HG03045 (cell line): ENCODE measurements around the gene VSTM5.
"Not testable (repeated sequence)": the region's sequence is repeated elsewhere in the genome, so short reads cannot be mapped to it uniquely, and the experiment has no call there.

ENCODE experiments used
- ATAC-seq: cut with Tn5 transposase; IDR thresholded peaks from one replicate; pipeline ENCODE4 v1.9.1; 2021; ENCODE audit warnings: mild to moderate bottlenecking, moderate library complexity; ENCODE audit not compliant: unreplicated experiment

Gene VSTM5

GRCh38 chr11:93850594-93851018, at the start of gene VSTM5:
TSS of gene VSTM5 (minus strand) at chr11:93850618. CDS start at chr11:93850502, 116 bp downstream.
- ATAC-seq = no peak

- ATAC-seq = no peak
Measured at GRCh38 chr11:93895106-93895862, 44.9 kb upstream of the VSTM5 start.

DNA sequence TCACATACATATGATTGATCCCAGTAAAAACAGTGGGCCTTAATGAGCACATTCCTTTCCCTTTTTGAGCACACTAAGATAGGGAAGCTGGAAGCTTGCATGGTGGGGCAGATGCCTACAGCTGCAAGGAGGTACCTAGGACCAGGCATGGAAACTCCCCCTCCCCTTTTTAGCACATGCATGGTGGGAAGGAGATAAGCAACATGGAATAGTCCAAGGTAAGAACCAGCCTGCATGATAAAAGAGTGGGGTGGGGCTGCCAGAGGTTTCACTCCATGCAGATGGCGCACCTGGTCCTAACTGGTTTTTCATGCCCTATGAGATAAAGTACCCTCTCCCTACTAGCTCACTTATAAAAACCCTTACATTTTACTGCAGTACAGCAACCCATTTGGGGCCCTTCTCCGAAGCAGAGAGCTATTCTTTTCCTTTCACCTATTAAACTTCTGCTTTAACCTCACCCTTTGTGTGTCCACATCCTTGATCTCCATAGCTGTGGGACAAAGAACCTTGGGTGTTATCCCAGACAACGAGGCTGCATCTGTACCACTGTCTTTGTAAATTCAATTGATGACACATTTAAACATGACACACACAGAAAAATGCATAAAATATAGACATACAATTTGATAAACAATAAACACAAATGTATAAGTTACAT, 40.1 kb upstream of the VSTM5 start:
- ATAC-seq = no peak

- ATAC-seq = no peak
Measured at GRCh38 chr11:93887111-93887510, 36.7 kb upstream of the VSTM5 start.

- ATAC-seq = not testable (repeated sequence)
Measured at GRCh38 chr11:93879114-93879513, 28.7 kb upstream of the VSTM5 start.

- no peak for ATAC-seq
Measured at GRCh38 chr11:93875637-93876036, 25.2 kb upstream of the VSTM5 start.

DNA sequence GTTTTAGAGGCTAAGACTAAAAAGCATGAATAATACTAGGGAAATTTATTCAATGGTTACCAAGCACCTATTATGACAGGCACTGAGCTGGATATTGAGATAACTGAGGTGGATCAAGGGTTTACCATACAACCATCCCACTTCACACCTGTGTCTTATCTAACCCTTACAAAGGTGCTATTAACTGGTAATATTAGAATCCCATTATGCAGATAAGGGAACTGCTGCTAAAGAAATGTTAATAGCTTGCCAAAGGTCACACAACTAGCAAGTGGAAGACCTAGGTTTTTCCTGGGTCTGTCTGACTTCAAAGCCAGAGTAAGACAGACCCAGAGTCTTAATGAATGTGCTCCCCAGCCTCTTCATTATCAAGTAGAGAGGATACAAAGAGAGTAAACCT, 21.1 kb upstream of the VSTM5 start:
- no peak for ATAC-seq

- ATAC-seq = no peak
Measured at GRCh38 chr11:93870616-93871015, 20.2 kb upstream of the VSTM5 start.

DNA sequence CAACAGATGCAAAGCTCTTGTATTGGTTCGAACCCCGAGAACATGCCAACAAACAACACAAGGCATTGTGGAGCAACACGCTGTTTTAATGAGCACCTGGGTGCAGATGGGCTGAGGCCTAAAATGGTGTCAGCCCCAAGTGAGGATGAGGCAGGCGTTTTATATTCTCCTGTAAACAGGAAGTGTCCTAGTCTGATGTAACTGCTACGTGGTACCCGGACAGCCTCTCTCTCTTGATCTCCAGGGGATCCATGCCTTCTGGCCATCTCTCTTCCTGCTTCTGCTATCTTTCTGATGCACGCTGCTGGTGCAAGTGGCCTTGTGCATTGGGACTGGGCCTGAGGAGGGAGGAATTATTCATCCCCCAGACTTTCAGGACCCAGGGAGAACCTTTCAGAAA, 19.4 kb upstream of the VSTM5 start:
- no peak for ATAC-seq

DNA sequence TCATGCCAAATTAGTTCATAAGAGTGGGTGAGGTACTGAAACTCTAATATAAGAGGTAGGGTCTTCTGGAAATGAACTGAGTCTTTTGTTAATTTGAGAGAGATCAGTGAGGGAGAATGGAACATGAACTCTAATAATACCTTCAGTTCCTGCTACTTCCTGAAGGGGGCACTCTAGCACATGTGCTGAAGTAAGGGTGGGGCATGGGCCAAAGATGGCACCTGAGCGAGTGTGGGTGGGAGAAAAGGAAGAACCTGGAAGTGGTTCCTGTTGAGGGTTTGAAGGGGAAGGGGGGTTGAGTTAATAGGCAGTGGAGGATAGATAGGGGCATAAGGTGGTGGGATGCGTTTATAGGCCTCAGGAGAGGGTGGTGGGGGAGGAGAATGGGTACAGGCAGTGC, 18.0 kb upstream of the VSTM5 start:
- not testable (repeated sequence) for ATAC-seq

DNA sequence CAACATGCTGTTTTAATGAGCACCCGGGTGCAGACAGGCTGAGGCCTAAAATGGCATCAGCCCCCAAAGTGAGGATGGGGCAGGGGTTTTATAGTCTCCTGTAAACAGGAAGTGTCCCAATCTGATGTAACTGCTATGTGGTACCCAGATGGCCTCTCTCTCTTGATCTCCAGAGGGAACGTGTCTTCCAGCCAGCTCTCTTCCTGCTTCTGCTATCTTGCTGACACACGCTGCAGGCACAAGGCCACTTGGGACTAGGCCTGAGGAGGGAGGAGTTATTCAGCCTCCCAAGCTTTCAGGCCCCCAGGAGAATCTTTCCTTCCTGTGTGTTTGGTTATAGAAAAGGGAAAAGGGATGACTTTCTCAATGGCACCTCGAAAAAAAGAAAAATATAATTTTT, 11.4 kb upstream of the VSTM5 start:
- no peak for ATAC-seq

DNA sequence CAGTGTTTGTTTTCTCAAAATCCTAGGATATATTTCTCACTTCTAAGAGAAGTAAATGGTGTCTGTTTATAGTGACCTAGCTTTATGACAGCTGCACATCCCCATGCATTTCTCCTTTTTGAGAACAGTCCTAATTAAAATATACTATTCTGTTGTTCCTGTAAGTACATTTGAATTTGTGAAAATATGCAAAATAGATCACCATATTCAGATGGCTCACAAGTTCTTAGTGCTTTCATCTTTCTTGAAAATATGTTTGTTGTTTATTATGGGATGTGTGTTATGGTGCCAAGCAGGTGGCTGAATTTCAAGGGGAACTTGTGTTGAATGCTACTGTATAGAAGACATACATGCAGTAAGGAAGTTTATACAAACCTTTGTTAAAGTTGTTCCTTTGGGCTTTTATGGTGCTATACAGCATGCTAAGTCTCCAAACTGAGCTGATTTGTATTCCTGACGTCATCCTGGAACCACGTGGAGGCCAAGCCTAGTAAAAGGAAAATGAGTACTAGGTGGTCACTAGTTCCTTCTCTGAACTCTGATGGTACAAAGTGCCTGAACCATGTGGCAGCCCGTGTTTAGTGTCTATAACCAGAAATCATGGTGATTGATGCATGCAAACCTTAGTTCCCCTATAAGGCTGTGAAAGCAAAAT, 7.8 kb upstream of the VSTM5 start:
- no peak for ATAC-seq

- ATAC-seq = no peak
Measured at GRCh38 chr11:93857413-93858120, 7.1 kb upstream of the VSTM5 start.

DNA sequence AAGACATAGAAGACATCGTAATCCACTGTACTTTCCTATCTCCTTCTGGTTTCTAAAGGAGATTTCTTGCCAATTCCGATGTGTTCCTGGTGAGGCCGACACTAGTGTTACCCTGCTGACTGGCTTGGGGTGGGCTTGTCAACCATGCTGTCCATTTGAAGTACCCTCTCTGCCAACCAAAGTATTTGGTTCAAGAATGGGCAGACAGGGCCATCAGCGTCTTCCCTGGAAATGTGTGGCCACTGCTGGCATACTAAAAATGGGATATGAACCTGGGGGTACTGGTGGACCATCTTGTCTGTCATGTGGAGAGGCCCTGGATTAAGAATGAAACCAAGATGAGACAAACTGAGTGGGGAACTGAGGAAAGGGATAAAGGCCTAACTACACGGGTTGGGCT, 1.8 kb upstream of the VSTM5 start:
- ATAC-seq = no peak

DNA sequence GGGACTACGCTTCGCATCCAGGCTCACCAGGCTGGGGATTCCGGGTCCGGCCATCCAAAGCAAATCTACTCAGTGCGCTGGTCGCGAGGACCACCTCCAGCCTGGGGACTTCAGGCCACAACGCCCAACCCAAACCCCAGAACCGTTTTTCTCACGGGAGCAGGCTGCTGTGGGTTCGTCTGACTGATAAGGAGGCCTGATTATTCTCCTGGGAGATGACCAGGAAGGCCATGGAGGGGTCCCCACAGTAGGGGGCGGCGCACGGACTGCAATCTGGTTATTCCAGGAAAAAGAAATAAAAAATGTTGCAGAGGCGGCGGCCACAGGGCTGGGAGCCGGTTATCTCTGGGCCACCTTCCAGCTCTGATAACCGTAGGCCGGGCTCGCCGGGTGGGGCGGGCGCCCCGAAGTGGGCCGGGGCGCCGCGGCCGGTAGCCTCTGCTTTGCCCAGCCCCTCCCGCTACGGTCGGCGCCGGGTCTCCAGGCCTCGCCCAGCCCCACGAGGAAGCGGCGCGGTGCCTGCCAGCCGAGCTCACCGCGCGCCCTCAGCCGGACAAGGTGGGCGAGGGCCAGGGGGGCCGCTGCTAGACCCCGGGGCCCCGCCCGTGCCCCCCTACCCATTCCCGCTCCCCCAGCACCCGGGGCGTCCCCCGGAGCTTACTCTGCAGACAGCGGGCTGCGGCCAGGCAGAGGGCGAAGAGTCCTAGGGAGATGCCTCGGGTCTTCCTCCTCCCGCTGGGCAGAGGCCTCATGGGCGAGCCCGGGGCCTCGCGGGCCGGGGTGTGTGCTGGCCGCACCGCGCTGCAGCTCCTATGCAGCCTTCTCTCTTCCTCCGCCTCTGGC, 446 bp downstream of the VSTM5 start:
- ATAC-seq = no peak

- ATAC-seq = no peak
Measured at GRCh38 chr11:93849201-93849600, 1.2 kb downstream of the VSTM5 start.

GRCh38 chr11:93846411-93846810, 4.0 kb downstream of the VSTM5 start:
- ATAC-seq = no peak

- ATAC-seq = no peak
Measured at GRCh38 chr11:93845181-93846092, 5.0 kb downstream of the VSTM5 start.

DNA sequence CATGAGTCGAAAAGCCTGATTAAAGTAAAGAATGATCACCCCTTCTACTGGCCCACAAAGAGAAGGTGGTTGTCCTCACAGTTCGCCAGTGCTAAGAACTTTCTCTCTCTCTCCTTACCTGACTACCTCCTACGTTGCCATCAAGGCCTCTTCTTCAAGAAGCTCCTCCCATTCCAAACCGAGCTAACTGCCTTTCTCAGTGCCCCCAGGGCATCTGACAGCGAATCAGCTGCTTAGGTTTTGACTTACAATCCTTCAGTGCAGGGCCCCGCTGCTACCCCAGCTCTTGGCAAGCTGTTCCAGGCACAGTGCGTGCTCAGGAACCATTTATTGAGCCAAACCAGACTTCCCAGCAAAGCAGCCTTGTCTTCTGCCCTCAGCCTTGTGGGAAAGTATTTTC, 5.8 kb downstream of the VSTM5 start:
- ATAC-seq = no peak
